GM12864 (cell line): Measurements from ENCODE around the gene GABRB2.
"Not testable (repeated sequence)": the region's sequence is repeated elsewhere in the genome, so short reads cannot be mapped to it uniquely, and the experiment has no call there.

ENCODE experiments used
- DNase-seq: peaks from one replicate; pipeline ENCODE4 v3.0.0-alpha.2; 2011; ENCODE audit warnings: low read depth
- H3K4me3 ChIP-seq: 2 replicates; pipeline ENCODE4 v1.5.1; 2011; ENCODE audit warnings: mild to moderate bottlenecking, low read depth, low read length, control low read depth
- TF ChIP-seq, protein P1 (sequence below): IDR thresholded peaks from 2 replicates; pipeline ENCODE4 v1.5.1; 2011; ENCODE audit warnings: low read depth, mild to moderate bottlenecking, moderate library complexity, low read length, control low read depth, inconsistent platforms; ENCODE audit errors: missing control alignments

Gene GABRB2

DNA sequence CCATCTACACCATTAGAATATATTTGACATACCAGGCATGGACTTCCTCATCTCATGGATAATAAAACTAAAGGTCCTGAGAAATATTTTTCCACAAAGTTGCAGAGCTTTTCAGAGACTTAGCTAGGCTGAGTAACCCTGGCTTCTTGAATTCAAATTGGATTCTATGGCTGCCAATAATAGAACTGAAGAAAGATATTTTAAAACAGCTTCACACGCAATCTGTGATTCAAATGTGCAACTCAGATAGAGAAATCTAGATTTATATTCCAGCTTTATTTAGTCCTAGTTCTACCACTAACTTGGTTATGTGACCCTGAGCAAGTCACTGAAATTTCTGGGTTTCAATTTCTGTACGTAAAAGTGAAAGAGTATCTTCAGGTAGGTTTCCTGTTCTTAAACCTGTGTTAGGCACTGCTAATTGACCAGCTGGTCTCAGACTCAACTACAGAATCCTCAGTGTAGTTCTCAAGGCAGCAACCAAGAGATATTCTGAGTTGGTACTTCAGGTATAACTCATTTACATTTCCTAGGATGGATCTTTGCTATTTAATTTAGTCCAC, 235.3 kb downstream of the GABRB2 start:
- peak; percentile 73 for DNase-seq
- no peak overlapping the region for H3K4me3 ChIP-seq

DNA sequence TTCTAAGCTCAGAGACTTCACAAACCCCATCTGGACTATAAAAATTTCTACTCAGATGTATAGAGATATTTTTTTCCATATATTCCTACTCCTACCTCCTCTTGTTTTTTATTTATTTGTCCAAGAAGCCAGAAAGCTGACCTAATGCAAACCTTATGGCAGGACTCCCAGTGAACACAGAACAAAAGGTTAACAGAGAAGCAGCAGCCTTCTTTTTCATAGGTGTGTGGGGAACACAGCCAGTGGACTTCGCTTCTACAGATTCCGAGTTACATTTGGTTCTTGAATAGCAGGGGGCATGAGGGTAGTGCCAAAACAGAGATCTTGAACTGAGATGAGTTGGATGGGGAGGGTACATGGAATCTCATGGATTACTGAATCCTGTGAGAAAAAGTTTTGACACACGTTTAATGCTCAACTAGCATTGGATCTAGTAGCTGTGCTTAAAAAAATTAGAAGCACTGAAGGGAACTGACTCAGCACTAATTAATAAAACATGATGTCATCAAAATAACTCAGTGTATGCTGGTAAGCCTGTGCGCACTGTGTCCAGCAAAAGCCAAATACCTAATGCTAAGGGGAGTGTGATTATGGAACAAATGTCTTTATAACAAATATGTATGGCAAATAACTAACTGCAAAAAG, 240.1 kb downstream of the GABRB2 start:
- TF ChIP-seq, protein P1, sequence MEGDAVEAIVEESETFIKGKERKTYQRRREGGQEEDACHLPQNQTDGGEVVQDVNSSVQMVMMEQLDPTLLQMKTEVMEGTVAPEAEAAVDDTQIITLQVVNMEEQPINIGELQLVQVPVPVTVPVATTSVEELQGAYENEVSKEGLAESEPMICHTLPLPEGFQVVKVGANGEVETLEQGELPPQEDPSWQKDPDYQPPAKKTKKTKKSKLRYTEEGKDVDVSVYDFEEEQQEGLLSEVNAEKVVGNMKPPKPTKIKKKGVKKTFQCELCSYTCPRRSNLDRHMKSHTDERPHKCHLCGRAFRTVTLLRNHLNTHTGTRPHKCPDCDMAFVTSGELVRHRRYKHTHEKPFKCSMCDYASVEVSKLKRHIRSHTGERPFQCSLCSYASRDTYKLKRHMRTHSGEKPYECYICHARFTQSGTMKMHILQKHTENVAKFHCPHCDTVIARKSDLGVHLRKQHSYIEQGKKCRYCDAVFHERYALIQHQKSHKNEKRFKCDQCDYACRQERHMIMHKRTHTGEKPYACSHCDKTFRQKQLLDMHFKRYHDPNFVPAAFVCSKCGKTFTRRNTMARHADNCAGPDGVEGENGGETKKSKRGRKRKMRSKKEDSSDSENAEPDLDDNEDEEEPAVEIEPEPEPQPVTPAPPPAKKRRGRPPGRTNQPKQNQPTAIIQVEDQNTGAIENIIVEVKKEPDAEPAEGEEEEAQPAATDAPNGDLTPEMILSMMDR = no peak
- H3K4me3 ChIP-seq = no peak overlapping the region

More for the DNA sequence above, 235.3 kb downstream of the GABRB2 start:
- TF ChIP-seq, protein P1 = no peak

DNA sequence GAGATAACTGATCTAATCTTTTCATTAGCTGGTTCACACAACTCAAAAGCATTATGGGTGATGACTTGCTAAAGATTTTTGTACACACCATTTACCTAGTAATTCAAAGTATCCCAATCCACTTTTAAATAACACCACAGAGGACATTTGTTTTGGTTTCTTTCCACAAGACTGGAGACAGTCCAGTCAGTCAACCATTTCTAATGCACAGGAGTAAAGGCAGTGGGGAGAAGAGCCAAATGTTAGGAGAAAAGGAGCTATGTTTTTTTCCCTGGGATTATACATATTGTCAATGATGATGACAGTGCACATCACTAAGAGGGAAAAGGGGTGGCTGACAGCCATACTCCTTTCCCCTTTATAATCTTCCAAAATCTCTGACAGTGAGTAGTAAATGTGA, 240.9 kb downstream of the GABRB2 start:
- DNase-seq = no peak
- no peak overlapping the region for H3K4me3 ChIP-seq
- TF ChIP-seq, protein P1 = no peak

More for the DNA sequence above, 240.1 kb downstream of the GABRB2 start:
- DNase-seq = no peak

DNA sequence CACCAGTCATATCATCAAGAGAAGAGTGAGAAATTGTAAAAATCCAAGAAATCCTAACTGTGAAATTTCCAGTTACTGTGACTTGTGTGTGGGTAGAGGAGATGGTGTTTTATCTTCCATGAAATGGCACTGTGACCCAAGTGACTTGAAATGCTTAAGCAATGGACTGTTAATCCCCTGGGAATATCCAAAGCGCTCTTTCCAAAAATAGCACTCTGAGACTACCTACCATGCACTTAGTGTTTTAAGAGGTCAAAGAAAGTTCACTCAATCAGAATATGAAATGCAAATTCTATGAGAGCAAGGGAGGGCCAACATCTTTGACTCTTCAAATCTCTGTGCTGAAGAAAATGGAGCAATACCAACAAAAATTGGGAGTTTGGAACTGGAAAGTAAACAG, 244.0 kb downstream of the GABRB2 start:
- H3K4me3 ChIP-seq = no peak overlapping the region
- TF ChIP-seq, protein P1 = no peak
- DNase-seq = no peak

DNA sequence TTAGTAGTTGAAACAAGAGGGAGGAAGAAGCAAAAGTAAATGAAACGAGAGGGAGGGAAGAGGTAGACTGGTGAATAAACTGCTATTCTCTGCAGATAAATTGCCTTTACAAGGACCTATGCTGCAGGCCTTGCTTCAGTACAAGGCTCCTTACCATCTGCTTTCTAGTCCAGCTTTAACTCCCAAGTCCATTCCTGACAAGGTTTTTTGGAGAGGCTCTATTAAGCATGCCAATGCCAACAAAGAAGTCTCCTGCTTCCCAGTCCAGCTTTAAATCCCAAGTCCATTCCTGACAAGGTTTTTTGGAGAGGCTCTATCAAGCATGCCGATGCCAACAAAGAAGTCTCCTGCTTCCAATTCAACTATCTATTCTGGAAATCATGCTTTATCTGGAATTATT, 244.9 kb downstream of the GABRB2 start:
- DNase-seq = no peak
- no peak overlapping the region for H3K4me3 ChIP-seq
- TF ChIP-seq, protein P1 = no peak

DNA sequence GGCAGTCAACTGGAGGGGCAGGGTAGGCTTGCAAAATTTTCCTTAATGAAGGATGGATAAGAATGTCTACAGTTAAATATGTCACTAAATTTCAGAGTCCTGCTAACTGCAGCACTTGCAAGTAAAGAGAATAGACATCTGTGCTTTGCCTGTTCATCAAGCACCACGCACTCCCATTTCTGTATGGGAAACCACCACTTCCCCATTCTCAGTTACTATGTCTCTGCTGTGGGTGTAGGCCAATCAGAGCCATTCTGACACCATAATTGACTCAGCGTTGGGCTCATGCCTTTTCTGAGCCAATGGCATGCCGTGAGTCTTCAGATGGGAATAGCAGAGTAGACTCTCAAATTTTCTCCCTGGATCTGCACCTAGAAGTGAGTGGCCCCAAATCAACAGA, 247.5 kb downstream of the GABRB2 start:
- DNase-seq = peak; percentile 47
- TF ChIP-seq, protein P1 = no peak
- no peak overlapping the region for H3K4me3 ChIP-seq

DNA sequence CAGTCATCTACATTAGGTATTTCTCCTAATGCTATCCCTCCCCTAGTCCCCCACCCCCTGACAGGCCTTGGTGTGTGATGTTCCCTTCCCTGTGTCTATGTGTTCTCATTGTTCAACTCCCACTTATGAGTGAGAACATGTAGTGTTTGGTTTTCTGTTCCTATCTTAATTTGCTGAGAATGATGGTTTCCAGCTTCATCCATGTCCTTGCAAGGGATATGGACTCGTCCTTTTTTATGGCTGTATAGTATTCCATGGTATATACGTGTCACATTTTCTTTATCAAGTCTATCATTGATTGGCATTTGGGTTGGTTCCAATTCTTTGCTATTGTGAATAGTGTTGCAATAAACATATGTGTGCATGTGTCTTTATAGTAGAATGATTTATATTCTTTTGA, 249.1 kb downstream of the GABRB2 start:
- not testable (repeated sequence) for H3K4me3 ChIP-seq, DNase-seq
